ENCODE data around the gene CFHR5. TPM values are rescaled to one million over a fixed set of nuclear protein-coding genes. Genes with fewer than 3 reads are reported as not detected.
A peak's percentile ranks its signal among the peaks of the same experiment; 100 is the strongest.

The CFHR5 gene
- total and polyA plus RNA-seq, 2 experiments from 2014 or later, result not detected

GRCh38 chr1:196976278-196976677 lies 1.1 kb upstream of the CFHR5 start:
- Histone ChIP-seq H3F3A (replicated peaks; ENCODE audit: low read depth) (no peaks in the 10 kb centered on the region), H3K4me1 (ENCODE audit: insufficient read depth) (no peaks in the 10 kb centered on the region), H3K4me2 (no peak overlapping the region), H4K20me1 (replicated peaks; ENCODE audit: insufficient read depth) (no peaks in the 10 kb centered on the region), H3K79me2 (replicated peaks; ENCODE audit: insufficient read depth) (no peaks in the 10 kb centered on the region), H3K27me3 (ENCODE audit: insufficient read depth) (no peaks in the 10 kb centered on the region), H3K9me2 (ENCODE audit: insufficient read depth) (no peaks in the 10 kb centered on the region), H3K4me3 (no peak overlapping the region), H3K36me3 (ENCODE audit: insufficient read depth) (no peaks in the 10 kb centered on the region), H3K27ac (ENCODE audit: low read depth) (no peak overlapping the region), H2AFZ (0 out of 2 replicates have a peak overlapping the region, but pooled peaks have one; percentile 38)
- Mint-ChIP-seq H3K4me1 (no peaks in the 10 kb centered on the region), H3K4me3 (no peak overlapping the region), H3K9me3 (no peaks in the 10 kb centered on the region), H3K27ac (peak overlapping the region; percentile 70; the same call in 1 of the 2 replicates), H3K27me3 (ENCODE audit: insufficient read depth, low read depth, poor library complexity) (no peaks in the 10 kb centered on the region), H3K36me3 (ENCODE audit: low read depth) (no peaks in the 10 kb centered on the region)
- ATAC-seq (no peak), DNase-seq (ENCODE audit: low spot score) (no peak)
- TF ChIP-seq STAT1 (IDR thresholded peaks at IDR 0.05; ENCODE audit: unreplicated experiment), result no peak
- TF ChIP-seq ZNF462 (CRISPR knock-in tag; IDR thresholded peaks at IDR 0.05), result no peak
- no peak for TF ChIP-seq POLR2AphosphoS5 (IDR thresholded peaks at IDR 0.05; ENCODE audit: low read depth)
- TF ChIP-seq EZH2phosphoT487 (IDR thresholded peaks at IDR 0.05; ENCODE audit: unreplicated experiment), result no peak
- TF ChIP-seq EZH2 (IDR thresholded peaks at IDR 0.05; ENCODE audit: low read depth, unreplicated experiment), result no peak
- no peak for TF ChIP-seq NANOG (IDR thresholded peaks at IDR 0.05; ENCODE audit: borderline replicate concordance)
- no peak for TF ChIP-seq CTCF (conservative IDR thresholded peaks at IDR 0.05; ENCODE audit: low read depth in 2 of 2)
- no peak for TF ChIP-seq ZNF114 (CRISPR knock-in tag; IDR thresholded peaks at IDR 0.05)
- TF ChIP-seq CREB1 (CRISPR knock-in tag; IDR thresholded peaks at IDR 0.05; ENCODE audit: low read depth), result no peak
- no peak for TF ChIP-seq ZNF331 (CRISPR knock-in tag; IDR thresholded peaks at IDR 0.05; ENCODE audit: low read depth)
- no peak for TF ChIP-seq ETS1 (IDR thresholded peaks at IDR 0.05)
- TF ChIP-seq JUNB (IDR thresholded peaks at IDR 0.05; ENCODE audit: unreplicated experiment), result no peak
- no peak for TF ChIP-seq REST (IDR thresholded peaks at IDR 0.05; ENCODE audit: unreplicated experiment)

Measured in GM23338 (cell line).